Astrocyte (in vitro differentiated cells and primary cell): ENCODE results near the gene PPIF. TPM values are rescaled to one million over a fixed set of nuclear protein-coding genes. Genes with fewer than 3 reads are reported as not detected.

Source experiments
- DNase-seq: peaks from one replicate; pipeline ENCODE4 v3.0.0-alpha.2; 2010; ENCODE audit warnings: low read depth
- FAIRE-seq: peaks from 2 replicates; lab custom pipeline; 2011; peaks lifted over from hg19 to GRCh38; lab: Jason Lieb, UNC
- H2AFZ ChIP-seq: 2 replicates; pipeline ENCODE4 v1.6.0; 2012; ENCODE audit warnings: low read depth, low read length, inconsistent platforms
- H3K27ac ChIP-seq: 2 replicates; pipeline ENCODE4 v1.5.1; 2011; ENCODE audit warnings: low read depth, low read length, inconsistent platforms
- H3K27me3 ChIP-seq: 2 replicates; pipeline ENCODE4 v1.6.0; 2011; ENCODE audit warnings: low read length, inconsistent platforms; ENCODE audit not compliant: insufficient read depth
- H3K36me3 ChIP-seq: 2 replicates; pipeline ENCODE4 v1.5.1; 2011; ENCODE audit warnings: low read length, inconsistent platforms; ENCODE audit not compliant: insufficient read depth
- H3K4me1 ChIP-seq: 2 replicates; pipeline ENCODE4 v1.5.1; 2011; ENCODE audit warnings: low read length, inconsistent platforms; ENCODE audit not compliant: insufficient read depth
- H3K4me2 ChIP-seq: 2 replicates; pipeline ENCODE4 v1.6.0; 2012; ENCODE audit warnings: low read length, inconsistent platforms
- H3K4me3 ChIP-seq: 2 replicates; pipeline ENCODE4 v1.5.1; 2011; ENCODE audit warnings: low read depth, mild to moderate bottlenecking, low read length, inconsistent platforms; ENCODE audit not compliant: insufficient read depth
- H3K79me2 ChIP-seq: 2 replicates; pipeline ENCODE4 v1.6.0; 2012; ENCODE audit warnings: mild to moderate bottlenecking, low read length, inconsistent platforms; ENCODE audit not compliant: insufficient read depth
- H3K9ac ChIP-seq: 2 replicates; pipeline ENCODE4 v1.6.0; 2012; ENCODE audit warnings: mild to moderate bottlenecking, low read length, inconsistent platforms
- H3K9me3 ChIP-seq: 2 replicates; pipeline ENCODE4 v1.5.1; 2012; ENCODE audit warnings: low read depth, mild to moderate bottlenecking, low read length, inconsistent platforms; ENCODE audit not compliant: insufficient read depth
- H4K20me1 ChIP-seq: 2 replicates; pipeline ENCODE4 v1.6.0; 2012; ENCODE audit warnings: low read length, inconsistent platforms; ENCODE audit not compliant: insufficient read depth
- H3K27ac Mint-ChIP-seq: one replicate; pipeline ENCODE4 v1.8.0; 2021; ENCODE audit warnings: mild to moderate bottlenecking, mixed read lengths; ENCODE audit not compliant: unreplicated experiment
- H3K27me3 Mint-ChIP-seq: one replicate; pipeline ENCODE4 v1.8.0; 2021; ENCODE audit warnings: low read depth, mixed read lengths; ENCODE audit not compliant: unreplicated experiment
- H3K36me3 Mint-ChIP-seq: one replicate; pipeline ENCODE4 v1.8.0; 2021; ENCODE audit warnings: low read depth, mixed read lengths; ENCODE audit not compliant: unreplicated experiment
- H3K4me1 Mint-ChIP-seq: one replicate; pipeline ENCODE4 v1.8.0; 2021; ENCODE audit warnings: low read depth, mixed read lengths; ENCODE audit not compliant: unreplicated experiment
- H3K4me3 Mint-ChIP-seq: one replicate; pipeline ENCODE4 v1.8.0; 2021; ENCODE audit warnings: mild to moderate bottlenecking, moderate library complexity, mixed read lengths; ENCODE audit not compliant: unreplicated experiment
- H3K9me3 Mint-ChIP-seq: one replicate; pipeline ENCODE4 v1.8.0; 2021; ENCODE audit warnings: mild to moderate bottlenecking, mixed read lengths; ENCODE audit not compliant: unreplicated experiment
- EZH2 ChIP-seq: IDR thresholded peaks from 2 replicates; pipeline ENCODE4 v1.6.1; 2012; ENCODE audit warnings: mild to moderate bottlenecking, low read length, inconsistent platforms; ENCODE audit not compliant: insufficient read depth
- total RNA-seq: library from RNA; stranded (reverse); gene quantifications from 2 replicates; pipeline ENCODE4 v1.2.1, GENCODE V29; 2021
- TF ChIP-seq, protein P1 (sequence below): IDR thresholded peaks from 2 replicates; pipeline ENCODE4 v1.5.1; 2011; ENCODE audit warnings: low read depth, mild to moderate bottlenecking, inconsistent platforms, low read length, moderate library complexity; ENCODE audit not compliant: insufficient read depth

The PPIF gene
- total RNA-seq, 1 donor from 2014 or later = 31.7 TPM

GRCh38 chr10:79327090-79327457 is 20.2 kb upstream of the PPIF start:
- H3K36me3 ChIP-seq = no peaks in the 10 kb centered on the region
- peaks cover 25% of the 10 kb centered on the region for H3K4me1 ChIP-seq
- Mint-ChIP-seq H3K9me3 (peaks cover 8% of the 10 kb centered on the region), H3K4me1 (peaks cover 13% of the 10 kb centered on the region), H3K27ac (no peak overlapping the region), H3K27me3 (peaks cover 8% of the 10 kb centered on the region), H3K36me3 (no peaks in the 10 kb centered on the region), H3K4me3 (no peak overlapping the region)
- no peak overlapping the region for H3K9ac ChIP-seq
- H3K79me2 ChIP-seq = no peaks in the 10 kb centered on the region
- H3K9me3 ChIP-seq = no peaks in the 10 kb centered on the region
- H3K27me3 ChIP-seq = no peaks in the 10 kb centered on the region
- no peak for TF ChIP-seq EZH2
- TF ChIP-seq, protein P1, sequence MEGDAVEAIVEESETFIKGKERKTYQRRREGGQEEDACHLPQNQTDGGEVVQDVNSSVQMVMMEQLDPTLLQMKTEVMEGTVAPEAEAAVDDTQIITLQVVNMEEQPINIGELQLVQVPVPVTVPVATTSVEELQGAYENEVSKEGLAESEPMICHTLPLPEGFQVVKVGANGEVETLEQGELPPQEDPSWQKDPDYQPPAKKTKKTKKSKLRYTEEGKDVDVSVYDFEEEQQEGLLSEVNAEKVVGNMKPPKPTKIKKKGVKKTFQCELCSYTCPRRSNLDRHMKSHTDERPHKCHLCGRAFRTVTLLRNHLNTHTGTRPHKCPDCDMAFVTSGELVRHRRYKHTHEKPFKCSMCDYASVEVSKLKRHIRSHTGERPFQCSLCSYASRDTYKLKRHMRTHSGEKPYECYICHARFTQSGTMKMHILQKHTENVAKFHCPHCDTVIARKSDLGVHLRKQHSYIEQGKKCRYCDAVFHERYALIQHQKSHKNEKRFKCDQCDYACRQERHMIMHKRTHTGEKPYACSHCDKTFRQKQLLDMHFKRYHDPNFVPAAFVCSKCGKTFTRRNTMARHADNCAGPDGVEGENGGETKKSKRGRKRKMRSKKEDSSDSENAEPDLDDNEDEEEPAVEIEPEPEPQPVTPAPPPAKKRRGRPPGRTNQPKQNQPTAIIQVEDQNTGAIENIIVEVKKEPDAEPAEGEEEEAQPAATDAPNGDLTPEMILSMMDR = no peak
- no peak overlapping the region for H2AFZ ChIP-seq
- no peaks in the 10 kb centered on the region for H4K20me1 ChIP-seq
- H3K27ac ChIP-seq = no peak overlapping the region
- no peak overlapping the region for H3K4me3 ChIP-seq
- no peak for FAIRE-seq
- DNase-seq = no peak
- H3K4me2 ChIP-seq = no peak overlapping the region

DNA sequence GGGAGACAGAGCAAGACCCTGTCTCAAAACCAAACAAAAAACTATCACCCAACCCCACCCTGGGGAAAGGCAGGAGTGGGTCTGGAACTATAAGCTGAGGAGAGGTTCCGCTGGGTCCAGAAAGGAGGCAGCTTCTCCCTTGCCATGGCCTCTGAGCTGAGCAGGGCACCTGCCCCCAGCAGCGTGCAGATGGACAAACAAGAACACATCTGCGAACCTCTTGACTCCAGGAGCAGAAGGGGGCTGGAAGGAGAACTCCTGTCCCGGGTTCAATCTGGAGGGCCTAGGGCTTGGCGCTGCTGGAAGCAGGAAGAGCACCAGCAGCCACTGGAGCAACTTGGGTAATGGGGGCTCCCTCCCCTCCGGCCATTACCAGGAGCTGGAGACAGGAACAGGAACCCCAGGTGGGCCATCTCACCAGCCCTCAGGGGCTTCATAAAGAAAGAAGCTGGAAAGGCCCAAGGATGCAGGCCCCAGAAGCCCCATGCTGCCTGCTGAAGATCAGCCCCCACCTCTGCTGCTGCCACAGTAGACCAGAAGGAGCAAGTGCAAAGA is 19.0 kb upstream of the PPIF start:
- Mint-ChIP-seq H3K36me3 (no peaks in the 10 kb centered on the region), H3K4me1 (peaks cover 4% of the 10 kb centered on the region), H3K9me3 (peaks cover 9% of the 10 kb centered on the region), H3K27ac (no peak overlapping the region), H3K4me3 (no peak overlapping the region), H3K27me3 (peaks cover 8% of the 10 kb centered on the region)
- DNase-seq (no peak), FAIRE-seq (no peak)
- Histone ChIP-seq H3K27me3 (no peaks in the 10 kb centered on the region), H3K4me3 (no peak overlapping the region), H3K79me2 (no peaks in the 10 kb centered on the region), H2AFZ (no peak overlapping the region), H3K27ac (no peak overlapping the region), H3K9ac (no peak overlapping the region), H4K20me1 (no peaks in the 10 kb centered on the region), H3K36me3 (no peaks in the 10 kb centered on the region), H3K9me3 (no peaks in the 10 kb centered on the region), H3K4me1 (peaks cover 16% of the 10 kb centered on the region), H3K4me2 (no peak overlapping the region)
- TF ChIP-seq EZH2 = no peak

DNA sequence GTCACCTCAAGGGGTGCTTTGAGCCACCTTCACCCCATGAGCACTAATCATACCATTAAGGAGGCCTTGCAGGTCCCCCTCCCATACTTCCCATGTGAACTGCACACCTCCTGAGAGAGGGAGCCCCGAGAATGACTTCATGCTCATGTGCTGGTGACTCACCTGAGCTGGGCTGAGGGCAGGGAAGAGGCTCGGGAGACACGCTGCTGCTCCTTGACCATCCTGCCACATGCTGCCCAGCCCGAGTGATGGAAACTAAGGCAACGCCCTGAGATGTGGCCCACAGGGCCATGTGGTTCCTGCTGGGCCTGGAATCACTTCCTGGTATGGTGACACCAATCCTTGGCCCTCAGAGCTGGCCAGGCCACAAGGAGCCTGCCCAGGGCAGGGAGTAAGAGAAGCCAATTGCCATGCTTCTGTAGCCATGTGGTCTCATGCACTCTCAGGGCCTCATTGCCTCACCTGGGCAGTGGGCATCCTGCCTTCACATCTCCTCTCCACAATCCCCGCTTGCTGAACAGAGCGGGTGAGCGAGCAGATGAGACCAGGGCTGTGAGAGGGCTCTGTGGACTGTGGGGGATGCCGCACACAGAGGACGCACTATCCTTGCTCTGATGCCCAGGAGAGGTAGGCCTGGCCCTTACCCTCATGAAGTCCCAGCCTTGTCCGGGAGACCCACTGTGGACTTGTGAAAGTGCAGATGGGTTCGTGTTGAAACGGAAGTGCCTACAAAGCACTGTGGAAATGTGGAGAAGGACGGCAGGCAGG is 18.3 kb upstream of the PPIF start:
- Mint-ChIP-seq H3K27ac (no peak overlapping the region), H3K36me3 (no peaks in the 10 kb centered on the region), H3K27me3 (peaks cover 7% of the 10 kb centered on the region), H3K9me3 (peaks cover 10% of the 10 kb centered on the region), H3K4me3 (no peak overlapping the region), H3K4me1 (peaks cover 2% of the 10 kb centered on the region)
- Histone ChIP-seq H3K4me1 (peaks cover 11% of the 10 kb centered on the region), H3K9ac (no peak overlapping the region), H3K36me3 (no peaks in the 10 kb centered on the region), H2AFZ (no peak overlapping the region), H4K20me1 (no peaks in the 10 kb centered on the region), H3K79me2 (no peaks in the 10 kb centered on the region), H3K4me3 (no peak overlapping the region), H3K27me3 (no peaks in the 10 kb centered on the region), H3K4me2 (no peak overlapping the region), H3K27ac (no peak overlapping the region), H3K9me3 (no peaks in the 10 kb centered on the region)
- DNase-seq (peak; percentile 42), FAIRE-seq (no peak)
- TF ChIP-seq, protein P1 = no peak
- no peak for TF ChIP-seq EZH2
